GM19455 (cell line): ENCODE data around the gene NRTN.
"Not testable (repeated sequence)": the region's sequence is repeated elsewhere in the genome, so short reads cannot be mapped to it uniquely, and the experiment has no call there.

Experiments used
- ATAC-seq: cut with Tn5 transposase; IDR thresholded peaks from one replicate; pipeline ENCODE4 v1.9.1; 2021; ENCODE audit not compliant: unreplicated experiment

Gene NRTN

GRCh38 chr19:5864725-5865486, 60.0 kb downstream of the NRTN start:
- no peak for ATAC-seq

DNA sequence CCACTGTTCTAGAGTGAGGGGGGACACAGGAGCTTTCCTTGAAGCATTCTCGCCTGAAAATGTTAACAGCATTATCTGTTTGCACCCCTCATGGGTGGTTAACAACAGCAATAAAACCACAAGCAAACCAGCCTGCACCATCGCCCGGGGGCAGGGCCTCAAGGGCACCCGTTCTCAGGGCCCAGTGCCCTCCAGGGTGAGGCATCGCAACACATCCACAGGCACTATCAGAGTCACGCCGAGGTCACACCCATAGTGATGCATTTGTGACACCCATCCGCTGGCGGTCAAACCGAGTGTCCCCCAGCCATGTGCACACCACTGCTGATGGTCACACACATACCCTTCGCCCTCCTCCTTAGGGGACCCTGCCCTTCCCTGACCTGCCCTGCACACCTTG, 60.9 kb downstream of the NRTN start:
- ATAC-seq = no peak

GRCh38 chr19:5867201-5868136, 62.6 kb downstream of the NRTN start:
- ATAC-seq = no peak

GRCh38 chr19:5870986-5871394, 66.1 kb downstream of the NRTN start:
- no peak for ATAC-seq

GRCh38 chr19:5873617-5874199, 68.8 kb downstream of the NRTN start:
- no peak for ATAC-seq

DNA sequence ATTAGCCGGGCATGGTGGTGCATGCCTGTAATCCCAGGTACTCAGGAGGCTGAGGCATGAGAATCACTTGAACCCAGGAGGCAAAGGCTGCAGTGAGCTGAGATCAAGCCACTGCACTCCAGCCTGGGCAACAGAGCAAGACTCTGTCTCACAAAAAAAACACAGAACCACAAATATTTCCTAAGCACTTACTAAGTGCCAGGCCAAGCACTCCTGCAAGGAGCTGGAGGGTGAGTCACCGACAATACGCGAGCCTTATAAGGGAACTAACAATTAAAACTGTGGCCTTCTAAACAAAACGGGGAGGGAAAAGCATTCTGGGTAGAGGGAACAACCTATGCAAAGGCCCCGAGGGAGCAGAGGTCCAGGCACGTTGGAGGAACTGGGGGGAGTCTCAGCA, 69.6 kb downstream of the NRTN start:
- not testable (repeated sequence) for ATAC-seq

DNA sequence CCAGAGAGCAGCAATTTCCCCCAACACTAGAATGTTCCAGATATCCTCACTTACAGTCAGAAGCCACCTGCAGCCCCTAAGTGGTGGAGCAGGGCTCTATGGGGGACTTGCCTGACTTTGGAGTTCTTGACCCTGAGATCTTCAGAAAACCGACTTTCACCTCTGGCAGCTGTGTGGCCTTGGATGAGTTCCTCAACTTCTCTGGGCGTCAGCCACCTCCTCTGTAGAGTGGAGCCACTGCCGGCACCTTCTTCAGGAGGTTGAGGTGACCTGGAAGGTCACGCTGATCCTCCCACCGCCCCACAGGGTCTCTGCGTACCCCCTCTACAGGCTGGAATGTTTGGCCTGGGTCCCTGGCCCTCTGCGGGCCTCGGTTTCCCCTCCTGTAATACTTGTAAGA, 72.6 kb downstream of the NRTN start:
- no peak for ATAC-seq

DNA sequence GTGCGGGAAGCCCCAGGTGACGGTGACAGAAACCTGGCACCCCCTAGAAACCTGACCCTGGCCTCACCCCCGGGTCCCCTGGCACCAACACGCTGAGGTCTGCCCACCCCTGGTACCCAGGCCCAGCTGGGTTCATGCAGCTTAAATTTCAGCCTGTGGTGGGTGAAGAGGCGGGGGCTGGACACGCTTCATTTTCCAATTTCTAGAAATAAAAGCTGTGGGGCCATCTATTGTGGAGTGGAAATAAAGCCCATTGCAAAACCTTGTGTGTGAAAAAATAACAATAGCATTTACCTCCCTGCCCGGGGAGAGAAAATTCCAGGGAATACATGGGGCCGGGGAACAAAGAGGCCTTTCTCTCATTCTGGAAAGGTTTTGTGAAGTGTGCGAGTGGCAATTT, 73.0 kb downstream of the NRTN start:
- no peak for ATAC-seq
